GM19035 (cell line): Measurements from ENCODE around the gene EEF1AKMT3.
"Not testable (repeated sequence)": the region's sequence is repeated elsewhere in the genome, so short reads cannot be mapped to it uniquely, and the experiment has no call there.

Source experiments
- ATAC-seq: cut with Tn5 transposase; IDR thresholded peaks from one replicate; pipeline ENCODE4 v1.9.1; 2021; ENCODE audit not compliant: unreplicated experiment

EEF1AKMT3 gene

GRCh38 chr12:57815177-57816000, 43.0 kb downstream of the EEF1AKMT3 start:
- ATAC-seq = no peak

GRCh38 chr12:57816001-57816854, 43.8 kb downstream of the EEF1AKMT3 start:
- no peak for ATAC-seq

- ATAC-seq = no peak
These were observed 44.4 kb downstream of the EEF1AKMT3 start for GRCh38 chr12:57816855-57817151.

DNA sequence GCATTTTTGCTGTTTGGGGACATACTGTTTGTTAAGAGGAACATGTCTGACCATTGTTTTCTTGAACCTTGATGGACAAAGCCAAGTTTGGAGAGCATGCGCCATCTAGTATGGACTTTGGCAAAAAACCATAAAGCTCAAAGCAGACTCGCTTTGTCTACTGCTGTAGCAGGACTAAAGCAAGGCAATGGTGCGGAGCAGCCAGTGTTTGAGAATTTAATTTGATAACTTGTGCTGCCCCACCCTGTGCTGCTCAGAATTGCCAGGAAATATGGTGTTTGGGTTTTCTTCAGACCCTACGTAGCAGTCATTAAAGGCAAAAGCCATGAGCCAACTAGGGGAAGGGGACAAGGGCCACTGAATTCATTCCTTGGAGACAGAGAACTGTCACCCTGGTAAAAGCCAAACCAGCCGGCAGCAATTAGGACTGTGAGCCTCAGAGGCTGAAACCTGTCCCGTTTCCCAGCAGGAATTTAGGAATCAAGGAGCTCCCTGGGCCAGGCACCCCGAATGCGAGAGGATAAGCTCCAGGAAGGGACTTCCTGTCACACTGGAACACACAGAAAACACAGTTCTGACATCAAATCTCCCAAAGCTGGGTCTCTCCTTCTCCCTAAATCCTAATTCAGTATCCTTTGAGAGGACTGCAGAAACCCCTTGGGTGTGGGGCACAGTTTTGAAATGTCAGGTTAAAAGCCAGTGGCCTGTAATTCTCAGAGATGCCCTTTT, 45.0 kb downstream of the EEF1AKMT3 start:
- no peak for ATAC-seq

GRCh38 chr12:57817990-57818331, 45.5 kb downstream of the EEF1AKMT3 start:
- ATAC-seq = not testable (repeated sequence)

- not testable (repeated sequence) for ATAC-seq
These were observed 47.7 kb downstream of the EEF1AKMT3 start for GRCh38 chr12:57820119-57820518.

DNA sequence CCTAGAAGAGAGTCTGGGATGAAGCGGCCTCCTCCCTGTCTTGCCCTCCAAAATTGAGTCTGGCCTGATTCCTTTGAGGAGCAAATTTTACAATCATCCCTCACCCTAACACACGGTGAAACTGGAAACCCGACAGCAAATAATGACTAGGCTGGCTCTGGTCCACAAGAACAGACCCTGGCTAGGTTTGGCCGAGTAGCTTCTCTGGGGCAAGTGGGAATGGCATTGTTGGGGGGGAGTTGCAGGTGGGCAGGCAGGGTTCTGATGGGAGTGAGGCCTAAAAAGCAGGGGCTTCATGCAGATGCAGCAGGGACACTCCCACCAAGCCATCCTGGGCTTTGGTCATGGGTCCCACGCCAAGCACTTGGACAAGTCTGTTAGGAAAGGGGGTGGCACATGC, 48.6 kb downstream of the EEF1AKMT3 start:
- ATAC-seq = not testable (repeated sequence)

- ATAC-seq = no peak
These were observed 49.2 kb downstream of the EEF1AKMT3 start for GRCh38 chr12:57821474-57822214.

DNA sequence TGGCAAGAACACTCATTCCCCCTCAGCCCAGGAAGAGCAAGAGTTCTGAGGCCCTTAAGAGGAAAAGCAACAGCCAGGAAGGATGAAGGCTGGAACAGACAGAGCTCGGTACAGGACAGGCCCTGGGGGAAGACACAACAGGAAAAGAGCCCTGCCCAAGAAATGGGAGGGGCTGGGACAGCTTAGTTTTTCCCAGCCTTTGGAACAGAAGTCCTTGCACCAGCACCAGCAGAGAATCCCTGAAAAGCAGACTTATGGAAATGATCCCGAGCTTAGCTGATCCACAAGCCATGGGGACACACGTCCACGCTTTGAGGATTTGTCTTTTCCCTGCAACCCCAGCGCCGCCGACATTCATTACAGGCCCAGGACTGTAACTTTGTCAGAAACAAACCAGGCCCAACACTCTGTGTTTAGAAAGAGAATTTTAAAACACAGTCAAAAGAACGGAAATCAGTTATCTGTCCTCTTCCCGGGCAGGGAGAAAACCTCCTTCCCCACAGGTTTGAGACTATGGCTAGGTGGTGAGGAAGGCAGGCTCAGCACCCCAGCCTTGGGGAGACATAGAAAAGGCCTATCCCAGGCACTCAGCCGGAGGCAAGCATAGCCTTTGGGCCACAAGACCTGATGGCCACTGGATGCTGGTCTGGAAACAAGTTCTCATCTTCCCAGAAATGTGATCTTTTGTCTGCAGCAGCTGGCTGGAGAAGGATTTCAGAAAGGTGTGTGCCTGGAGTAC, 50.1 kb downstream of the EEF1AKMT3 start:
- ATAC-seq = no peak

GRCh38 chr12:57823131-57823907, 50.9 kb downstream of the EEF1AKMT3 start:
- ATAC-seq = no peak

DNA sequence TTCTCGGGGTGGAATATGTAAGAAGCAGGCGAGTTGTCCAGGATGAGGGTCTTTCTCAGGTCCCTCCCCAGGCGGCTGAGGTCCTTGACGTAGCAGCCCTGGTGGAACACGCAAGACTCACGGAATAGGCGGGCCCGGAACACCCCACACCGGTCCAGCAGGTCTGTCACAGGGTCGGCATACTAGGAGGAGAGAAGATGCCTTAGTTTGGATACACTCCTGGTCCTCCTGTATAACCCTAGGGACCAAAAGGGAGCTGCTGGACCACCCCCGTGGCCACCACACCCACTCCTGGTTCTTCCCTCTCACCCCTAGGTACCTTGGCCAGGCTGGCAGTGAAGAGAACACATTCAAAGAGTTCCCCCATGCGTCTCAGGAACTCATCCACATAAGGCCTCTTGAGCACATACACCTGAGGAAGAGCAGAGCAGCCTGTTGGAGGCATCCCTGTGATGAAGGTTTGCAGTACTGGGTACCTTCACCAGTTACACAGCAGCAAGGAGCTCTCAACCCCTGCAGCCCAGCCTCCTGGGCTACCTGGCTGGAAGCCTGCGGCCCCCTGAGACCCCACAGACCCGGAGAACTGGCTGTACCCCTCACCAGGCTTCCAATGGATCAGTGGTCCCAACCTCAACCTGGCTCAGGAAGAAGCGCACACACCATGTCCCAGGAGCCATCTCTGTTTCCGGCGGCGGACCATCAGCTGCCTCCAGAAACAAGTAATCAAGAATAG, 51.7 kb downstream of the EEF1AKMT3 start:
- ATAC-seq = no peak

GRCh38 chr12:57825451-57825850, 53.0 kb downstream of the EEF1AKMT3 start:
- no peak for ATAC-seq

GRCh38 chr12:57826400-57826799, 54.0 kb downstream of the EEF1AKMT3 start:
- ATAC-seq = no peak

GRCh38 chr12:57826966-57827365, 54.6 kb downstream of the EEF1AKMT3 start:
- no peak for ATAC-seq

DNA sequence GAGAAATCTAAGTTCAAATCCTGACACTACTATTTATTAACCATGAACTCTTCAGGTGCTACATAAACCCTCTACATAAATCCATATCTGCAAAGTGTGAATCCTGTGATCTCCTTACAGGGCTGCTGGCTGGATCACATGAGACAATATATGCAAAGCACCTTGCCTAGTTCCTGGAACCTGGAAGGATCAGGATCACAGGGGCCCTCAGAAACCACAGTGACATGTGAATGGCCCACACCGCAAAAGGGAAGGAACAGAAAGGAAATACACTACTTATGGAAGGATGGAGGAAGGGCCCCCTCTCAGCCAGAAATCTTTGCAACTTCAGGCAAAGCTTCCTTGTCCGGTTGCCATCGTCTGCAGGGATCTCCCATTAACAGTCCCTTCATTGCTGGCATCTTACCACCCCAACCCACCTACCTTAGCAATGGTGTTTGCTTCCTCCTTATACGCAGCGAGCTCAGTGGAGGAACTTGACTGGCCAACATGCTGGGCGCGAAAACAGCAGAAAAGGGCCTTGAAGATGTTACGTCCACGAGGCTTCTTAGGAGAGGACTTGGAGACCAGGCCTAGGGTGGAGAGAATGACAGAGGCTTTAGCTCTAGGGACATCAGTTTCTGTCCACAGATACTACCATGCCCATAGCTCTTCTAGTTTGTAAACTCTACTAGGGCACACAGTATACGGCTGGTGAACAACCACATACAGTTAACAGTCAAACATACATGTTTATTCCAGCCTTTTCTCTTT, 56.8 kb downstream of the EEF1AKMT3 start:
- ATAC-seq = no peak

DNA sequence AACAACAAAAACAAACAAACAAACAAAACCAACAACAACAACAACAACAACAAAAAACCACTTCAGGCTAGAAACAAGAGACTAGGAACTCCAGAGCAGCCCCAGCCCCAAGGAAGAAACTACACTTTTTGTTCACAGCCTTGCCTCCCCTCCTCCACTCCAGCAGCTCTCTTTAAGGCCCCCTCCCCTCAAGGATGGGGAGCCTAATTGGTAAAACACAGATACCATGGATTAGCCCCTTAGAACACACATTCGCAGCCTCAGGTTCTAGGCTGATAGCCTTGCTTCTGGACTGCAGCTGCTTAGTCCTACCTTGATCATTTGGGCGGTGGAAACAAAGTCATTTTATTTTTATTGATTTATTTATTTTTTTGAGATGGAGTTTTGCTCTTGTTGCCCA, 58.0 kb downstream of the EEF1AKMT3 start:
- ATAC-seq = no peak
